ENCODE measurements around the gene SLAMF9.
"Not testable (repeated sequence)": the region's sequence is repeated elsewhere in the genome, so short reads cannot be mapped to it uniquely, and the experiment has no call there.

The SLAMF9 gene

DNA sequence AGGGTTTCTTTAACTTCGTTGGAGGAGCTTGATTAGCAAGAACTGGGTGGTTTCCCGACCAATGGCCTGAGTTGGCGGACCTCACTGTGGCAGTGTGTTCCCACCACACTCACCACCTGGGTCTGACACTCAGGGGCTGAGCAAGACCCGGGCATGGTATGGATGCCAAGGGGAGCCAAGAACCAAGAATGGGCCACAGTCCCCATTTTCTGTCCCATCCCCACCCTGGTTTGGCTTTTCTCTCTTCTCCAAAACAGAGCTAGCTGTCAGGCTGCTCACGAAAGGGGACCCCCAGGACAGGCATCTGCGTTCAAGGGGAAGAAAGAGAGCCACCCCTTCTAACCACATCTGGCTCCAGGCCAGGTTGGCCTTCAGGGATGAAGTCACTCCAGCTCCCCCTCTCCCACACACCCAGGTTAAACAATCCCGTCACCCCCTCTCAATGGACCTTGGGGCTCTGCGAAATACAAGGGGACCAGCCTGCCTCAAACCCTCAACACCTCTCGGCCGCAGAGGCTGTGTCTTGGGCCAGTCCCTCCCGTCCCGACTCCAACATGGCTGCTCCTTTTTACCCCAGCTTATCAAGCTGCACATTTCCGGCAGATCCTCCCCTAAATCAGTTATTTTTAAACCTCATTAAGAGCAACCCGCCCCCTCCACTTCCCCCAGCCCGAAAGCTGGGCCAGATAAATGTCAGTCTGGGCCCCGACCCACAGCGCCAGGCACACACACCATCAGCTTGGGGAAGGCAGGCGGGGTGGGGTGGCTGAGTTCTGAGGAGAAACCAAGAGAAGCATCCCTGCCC is 32.1 kb downstream of the SLAMF9 start:
- no peak for DNase-seq (ENCODE audit: low read depth in 2 of 2)

DNA sequence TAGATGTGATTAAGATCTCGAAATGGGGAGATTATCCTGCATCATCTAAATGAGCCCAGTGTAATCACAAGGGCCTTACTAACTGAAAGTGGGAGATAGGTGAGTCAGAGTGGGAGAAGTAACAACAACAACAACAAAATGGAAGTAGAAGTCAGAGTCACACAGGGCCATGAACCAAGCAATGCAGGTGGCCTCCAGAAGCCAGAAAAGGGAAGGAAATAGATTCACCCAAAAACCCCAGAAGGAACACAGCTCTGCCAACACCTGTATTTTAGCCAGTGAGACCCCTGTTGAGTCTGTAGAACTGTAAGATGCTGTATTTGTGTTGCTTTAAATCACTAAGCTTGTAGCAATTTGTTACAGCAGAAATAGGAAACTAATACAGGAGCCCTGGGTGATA is 32.8 kb downstream of the SLAMF9 start:
- DNase-seq (ENCODE audit: low read depth in 2 of 2): no peak

DNA sequence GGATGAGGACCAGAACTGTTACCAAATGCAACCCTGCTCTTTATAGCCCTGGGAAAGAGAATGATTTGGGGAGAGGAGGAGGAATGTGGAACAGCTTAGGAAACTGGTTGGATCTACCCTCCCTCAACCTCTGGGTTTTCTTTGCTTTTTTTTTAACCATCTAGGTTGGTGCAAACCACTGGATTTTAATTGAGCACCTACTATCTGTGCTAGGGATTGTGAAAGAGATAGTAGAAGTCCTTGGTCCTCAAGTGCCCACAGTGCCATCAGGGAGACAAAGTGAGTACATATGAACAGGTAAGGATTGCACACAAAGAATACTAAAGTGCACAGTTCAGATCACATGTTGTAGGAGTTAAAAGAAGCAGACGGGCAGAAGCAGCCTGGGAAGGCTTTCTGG is 33.4 kb downstream of the SLAMF9 start:
- DNase-seq (ENCODE audit: low read depth in 2 of 2): no peak

DNA sequence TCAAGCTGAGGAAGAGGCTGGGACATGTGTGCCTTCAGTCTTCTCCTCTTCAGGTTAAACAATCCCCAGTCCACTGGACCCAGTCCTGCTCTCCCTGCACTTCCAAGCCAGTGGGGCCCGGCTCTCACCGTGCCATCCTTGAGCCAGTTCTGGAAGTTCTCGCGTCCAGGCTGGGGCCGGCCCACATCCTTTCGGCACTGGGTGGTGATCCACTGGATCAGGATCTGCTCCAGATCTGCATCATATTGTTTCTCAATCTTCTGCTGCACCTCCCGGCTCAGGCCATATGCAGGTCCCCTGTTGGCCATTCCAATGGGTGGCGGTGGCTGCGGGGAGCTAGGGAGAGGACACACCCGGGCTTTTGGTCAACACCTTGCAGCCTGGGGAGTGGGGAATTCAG is 33.8 kb downstream of the SLAMF9 start:
- no peak for DNase-seq (ENCODE audit: low read depth in 2 of 2)

DNA sequence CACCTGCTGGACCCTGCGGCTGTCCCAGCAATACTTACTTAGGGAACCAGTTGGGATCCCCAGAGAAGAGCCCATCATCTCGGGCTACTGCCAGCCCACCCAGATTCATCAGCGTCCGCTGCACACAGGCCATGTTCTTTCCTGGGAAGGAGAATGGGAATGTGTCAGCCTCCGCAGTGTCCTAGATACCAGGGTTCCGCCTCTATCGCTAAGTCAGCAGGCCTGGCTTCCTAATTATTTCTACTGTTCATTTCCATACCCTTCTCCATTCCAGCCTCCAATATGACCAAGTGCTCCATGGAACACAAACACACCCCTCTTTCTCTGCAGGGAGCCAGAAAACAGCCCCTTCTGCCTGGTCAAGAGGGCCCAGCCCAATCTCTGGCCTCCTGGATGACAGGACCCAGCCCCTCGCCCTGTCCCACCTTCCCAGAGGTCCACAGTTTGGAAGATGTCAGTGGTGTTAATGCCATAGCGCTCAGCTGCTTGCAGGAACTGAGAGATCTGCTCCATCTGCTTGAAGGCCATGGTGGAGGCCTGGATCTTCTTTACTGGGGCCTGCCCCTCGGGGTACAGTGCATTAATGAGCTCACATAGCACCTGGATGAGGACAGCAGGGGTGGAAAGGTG is 34.7 kb downstream of the SLAMF9 start:
- no peak for DNase-seq (ENCODE audit: low read depth in 2 of 2)

DNA sequence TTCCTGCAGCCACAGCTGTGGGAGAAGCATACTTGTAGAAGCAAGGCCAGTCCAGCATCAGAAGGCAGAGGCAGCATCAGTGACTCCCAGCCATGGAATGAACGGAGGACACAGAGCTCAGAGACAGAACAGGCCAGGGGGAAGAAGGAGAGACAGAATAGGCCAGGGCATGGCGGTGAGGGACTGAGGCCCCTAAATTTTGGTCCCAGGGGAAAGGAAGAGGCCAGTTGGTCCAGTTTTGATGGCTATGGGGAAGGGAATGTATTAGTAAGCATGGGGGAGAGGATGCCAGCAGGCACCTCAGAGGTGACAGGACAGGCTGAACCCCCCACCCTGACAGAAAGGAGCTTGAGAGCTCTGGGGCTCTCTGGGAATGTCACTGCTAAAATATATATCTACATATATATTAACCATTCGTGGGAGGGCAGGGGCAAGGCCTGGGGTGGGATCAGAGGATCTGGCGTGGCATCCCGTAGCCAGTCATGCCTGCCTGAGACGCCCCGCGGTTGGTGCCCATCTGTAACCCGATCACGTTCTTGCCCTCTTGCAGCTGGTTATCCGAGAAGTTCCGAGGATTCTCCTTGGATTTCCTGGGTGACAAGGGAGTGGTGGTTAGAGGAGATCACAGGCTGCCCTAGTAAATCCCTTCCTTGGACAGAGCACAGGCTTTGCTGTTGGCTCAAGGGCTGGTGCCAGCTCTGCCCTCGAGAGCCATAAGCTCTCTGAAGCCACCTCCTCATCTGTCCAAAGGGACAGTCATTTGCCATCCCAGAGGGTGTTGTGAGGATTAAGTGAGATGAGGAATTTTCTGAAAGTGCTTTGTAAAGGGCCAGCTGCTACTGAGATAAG is 35.5 kb downstream of the SLAMF9 start:
- no peak for DNase-seq (ENCODE audit: low read depth in 2 of 2)

DNA sequence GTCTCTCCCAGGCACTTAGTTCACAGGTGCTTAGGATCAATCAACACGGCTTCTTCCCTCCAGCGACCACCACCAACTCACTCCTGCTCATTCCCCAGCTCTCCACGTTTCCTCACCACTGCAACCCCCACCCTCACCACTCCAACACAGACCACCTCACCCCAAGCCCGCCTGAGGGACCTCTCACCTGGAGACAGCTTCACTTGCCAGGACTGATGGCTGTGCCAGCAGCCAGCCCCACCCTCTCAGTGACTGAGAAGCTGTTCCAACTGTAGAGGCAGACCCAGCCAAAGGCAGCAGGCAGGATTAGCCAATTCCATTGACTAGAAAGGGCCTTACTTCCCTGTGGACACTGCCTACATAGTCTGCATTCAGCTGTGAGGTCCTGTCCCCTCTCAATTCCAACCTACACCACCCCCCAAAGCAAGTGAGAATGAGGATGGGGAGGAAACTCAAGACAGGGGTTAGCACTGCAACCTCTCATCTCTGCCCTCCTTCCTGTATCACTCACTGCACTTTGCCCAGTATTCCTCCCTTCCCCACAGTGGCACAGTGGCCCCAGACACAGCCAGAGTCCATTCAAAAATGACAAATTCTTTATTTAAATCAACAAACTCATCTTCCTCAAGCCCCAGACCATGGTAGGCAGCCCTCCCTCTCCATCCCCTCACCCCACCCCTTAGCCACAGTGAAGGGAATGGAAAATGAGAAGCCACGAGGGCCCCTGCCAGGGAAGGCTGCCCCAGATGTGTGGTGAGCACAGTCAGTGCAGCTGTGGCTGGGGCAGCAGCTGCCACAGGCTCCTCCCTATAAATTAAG is 36.3 kb downstream of the SLAMF9 start:
- no peak for DNase-seq (ENCODE audit: low read depth in 2 of 2)

DNA sequence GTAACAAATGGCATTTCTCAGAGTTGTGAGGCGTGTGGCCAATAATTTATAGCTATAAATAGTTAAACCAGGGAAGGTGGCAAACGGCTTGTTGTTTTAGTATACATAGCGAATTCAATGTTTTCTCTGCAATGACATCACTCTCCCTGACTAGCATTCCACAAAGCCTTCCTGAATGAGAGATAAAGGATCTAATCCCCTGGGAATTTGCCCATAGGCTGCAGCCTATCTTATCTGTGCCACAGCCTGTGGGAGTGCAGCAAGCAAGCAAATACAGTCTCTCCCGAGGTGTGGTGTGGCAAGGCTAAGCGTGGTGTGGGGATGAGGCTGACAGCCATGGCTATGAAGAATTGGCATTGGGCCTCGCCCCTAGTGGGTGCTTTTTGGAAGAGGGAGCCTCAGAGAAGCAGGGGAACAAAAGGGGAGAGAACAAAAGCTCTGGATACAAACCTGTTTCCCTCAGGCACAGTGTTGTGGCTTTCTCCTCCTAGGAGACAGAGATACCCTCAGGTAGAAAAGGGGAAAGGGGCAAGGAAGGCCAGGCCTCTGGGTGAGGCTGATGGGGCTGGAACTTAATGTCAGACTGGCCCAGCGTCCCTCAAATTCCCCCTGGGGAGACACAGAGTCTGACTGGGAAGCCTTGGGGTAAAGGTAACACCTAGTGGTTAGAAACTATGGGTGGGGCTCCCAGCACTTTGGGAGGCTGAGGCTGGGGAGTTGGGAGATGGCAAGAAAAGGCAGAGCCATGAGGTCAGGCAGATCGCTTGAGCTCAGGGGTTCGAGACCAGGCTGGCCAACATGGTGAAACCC is 37.6 kb downstream of the SLAMF9 start:
- no peak for DNase-seq (ENCODE audit: low read depth in 2 of 2)

DNA sequence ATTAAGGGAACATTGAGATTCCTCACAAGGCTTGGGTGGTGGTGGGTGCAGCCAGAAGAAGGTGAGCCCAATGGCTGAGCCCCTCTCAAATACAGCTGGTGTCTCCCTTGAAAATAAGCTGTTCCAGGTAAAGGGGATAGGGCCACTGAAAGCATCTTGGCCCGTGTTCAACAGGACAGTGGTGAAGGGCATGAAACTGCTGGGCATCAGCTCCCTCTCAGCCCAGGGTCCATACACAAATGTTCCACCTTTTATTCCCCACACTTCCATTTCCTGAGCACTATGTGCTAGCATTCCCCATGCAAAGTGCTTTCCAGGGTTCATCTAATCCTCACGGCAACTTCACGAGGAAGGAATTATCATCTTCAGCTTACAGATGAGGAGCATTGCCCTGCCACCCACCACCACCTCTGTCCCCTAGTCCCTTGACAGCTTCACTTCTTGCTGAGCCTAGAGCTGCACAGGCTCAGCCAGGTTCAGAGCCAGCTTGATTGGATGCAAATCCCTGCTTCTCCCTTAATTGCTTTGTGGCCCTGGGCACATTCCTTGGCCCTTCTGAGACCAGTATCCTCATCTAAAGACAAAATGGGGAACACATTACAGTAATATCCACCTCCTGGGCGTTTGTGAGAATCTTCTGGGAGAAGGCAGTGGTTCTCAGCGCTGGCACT is 38.3 kb downstream of the SLAMF9 start:
- DNase-seq (ENCODE audit: low read depth in 2 of 2): no peak

DNA sequence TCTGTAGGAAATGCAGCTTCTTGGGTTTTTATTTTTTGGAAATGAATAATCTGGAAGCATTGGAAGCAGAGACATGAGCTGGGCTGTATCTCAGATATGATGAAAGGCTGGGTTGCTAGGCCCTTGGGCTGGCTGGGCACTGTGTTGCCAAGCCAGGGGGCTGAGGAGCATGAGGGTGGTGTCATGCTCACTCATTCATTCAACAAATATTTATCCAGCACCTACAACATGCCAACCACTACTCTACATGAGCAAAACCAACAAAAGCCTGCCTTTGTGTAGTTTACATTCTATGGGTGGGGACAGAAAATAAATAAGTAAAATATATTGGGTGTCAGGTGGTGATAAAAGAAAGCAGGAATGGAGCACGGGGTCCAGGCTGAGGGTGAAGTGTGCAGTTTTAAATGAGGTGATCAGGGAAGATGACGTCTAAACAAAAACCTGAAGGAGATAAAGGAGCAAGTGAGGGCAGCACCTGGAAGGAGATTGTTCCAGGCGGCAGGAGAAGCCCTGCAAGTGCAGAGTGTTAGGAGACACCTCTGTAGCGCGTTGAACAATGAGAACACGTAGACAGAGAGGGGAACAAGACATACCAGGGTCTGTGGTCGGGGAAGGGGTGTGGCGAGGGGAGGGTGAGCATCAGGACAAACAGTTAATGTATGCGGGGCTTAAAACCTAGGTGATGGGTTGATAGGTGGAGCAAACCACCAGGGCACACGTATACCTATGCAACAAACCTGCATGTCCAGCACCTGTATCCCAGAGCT is 39.6 kb downstream of the SLAMF9 start:
- no peak for DNase-seq (ENCODE audit: low read depth in 2 of 2)

DNA sequence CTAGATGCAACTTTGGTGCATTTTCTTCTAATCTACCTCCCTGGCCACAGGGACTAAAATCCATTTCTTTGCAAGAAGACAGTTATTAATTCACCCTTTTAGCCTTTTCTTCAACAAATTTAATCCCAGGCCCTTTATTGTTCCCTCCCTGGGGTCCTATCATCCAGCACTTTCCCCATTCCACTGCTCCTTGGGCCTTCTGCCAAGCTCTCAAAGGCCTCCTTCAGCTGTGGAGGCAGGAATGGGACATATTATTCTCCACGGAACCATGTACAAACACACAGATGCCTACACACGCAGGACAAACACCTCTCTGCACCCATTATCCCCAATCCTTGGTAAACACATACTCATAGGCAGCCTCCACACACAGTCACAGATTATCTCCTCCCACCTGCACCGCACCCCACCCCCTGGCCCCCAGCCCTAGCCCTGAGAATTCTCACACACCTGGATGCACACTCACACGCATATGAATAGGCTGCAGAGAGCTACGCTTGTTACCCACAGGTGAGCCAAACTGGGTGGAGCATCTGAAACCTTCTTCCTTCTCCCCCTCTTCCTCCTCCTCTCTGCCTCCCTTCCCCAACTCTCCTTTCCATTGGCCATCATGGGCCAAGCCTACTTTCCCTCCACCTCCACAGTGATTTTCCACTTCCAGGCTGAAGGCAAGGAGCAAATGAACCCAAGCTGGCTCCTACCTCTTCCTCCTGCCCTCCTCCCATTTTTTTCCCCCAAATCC is 40.4 kb downstream of the SLAMF9 start:
- DNase-seq (ENCODE audit: low read depth in 2 of 2): no peak

DNA sequence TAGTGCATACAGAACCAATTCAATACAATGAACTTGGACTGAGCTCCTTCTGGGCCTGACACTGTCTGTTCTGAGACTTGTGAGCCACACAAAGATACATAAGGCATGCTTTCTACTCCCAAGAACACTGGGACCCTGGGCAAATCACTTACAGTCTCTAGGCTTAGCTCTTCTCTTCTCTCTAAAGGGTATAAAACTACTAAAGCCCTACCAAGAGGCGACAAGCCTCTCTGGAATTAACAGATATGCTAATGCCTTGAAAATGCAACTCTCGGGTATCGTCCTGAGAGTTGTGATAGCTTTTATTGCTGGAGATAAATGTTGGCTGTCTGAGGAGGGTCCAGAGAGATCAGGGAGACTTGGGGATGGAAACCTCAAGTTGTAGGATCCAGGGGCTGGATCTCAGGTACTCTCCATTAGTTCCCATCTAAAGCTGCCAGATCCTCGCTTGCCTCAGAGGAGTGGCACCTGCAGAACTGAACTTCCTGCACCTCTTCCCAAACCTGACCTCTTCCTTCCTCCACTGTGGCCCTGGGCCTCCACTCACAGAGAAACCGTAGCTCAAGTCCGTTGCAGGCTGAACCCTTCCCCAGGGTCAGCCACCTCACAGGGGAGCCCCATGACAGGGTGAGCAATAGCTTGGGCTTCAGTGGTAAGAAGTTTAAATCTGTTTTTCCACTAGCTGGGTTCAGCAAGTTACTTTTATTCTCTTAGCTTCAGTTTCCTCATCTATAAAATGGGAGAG is 42.5 kb downstream of the SLAMF9 start:
- no peak for DNase-seq (ENCODE audit: low read depth in 2 of 2)

DNA sequence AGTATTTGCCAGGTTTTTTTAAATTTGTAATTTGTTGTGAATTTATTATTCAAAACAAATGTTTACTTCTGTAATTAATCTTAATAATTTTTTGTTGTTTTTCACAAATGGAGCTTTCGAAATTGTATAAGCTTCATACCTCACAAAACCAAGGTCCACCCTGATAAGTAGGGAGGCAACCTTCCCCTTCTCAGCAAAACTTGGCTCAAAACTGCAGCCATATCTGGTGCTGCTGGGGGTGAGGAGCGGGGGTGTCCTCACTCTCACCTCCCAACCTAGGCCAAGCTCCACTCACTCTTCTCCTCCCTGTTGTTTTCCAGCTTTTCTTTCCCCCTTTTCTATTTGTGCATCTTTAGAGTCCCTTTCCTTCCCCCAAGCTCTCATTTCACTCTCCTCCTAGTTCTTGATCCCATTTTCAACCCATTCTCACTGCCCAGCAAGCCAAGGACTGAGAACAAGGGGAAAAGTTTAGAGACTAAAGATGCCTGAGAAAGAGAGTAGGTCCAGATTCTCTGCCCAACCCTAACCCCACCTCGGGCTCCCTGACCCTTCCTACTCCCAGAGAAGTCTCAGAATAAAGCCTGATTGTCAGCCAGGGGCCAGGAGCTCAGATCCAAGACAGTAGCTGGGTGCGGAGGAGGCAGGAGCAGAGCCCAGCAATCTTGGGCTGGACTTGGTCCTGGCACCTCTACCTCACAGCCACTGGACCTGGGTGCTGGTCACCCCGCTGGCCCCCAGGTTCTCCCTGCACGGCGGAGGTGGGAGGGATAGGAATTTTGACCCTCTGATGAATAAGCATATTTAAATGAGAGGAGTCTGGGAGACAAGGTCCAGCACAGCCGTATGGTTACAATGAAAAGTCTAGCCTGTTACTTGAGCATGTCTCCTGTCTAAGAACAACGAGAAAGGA is 45.8 kb downstream of the SLAMF9 start:
- DNase-seq (ENCODE audit: low read depth in 2 of 2): no peak

DNA sequence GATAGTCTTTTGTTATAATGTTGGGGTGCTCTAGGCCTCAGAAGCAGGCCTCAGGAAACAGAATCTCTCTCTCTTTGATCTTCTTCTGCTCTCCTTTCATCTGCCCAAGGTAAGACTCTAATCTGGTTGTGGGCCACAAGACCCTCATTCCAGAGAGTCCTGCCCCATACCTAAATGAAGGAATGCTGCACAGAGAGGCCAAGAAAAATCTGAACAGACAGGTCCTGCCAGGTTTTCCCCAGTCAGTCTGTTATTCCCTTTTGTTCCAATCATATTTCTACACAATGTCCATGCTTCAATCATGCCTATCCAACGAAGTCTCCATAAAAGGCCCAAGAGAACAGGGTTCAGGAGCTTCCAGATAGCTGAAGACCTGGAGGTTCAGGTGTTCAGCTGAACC is 47.1 kb downstream of the SLAMF9 start:
- DNase-seq (ENCODE audit: low read depth in 2 of 2): no peak

DNA sequence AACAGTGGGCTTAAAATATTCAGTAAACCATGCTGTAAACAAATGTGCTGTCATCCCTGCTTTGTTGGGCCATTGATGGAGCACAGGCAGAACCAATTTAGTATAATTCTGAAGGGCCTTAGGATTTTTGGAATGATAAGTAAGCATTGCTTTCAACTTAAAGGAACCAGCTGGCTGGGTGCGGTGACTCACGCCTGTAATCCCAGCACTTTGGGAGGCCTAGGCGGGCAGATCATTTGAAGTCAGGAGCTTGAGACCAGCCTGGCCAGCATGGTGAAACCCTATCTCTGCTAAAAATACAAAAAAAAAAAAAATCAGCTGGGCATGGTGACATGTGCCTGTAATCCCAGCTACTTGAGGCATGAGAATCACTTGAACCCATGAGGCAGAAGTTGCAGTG is 50.0 kb downstream of the SLAMF9 start:
- DNase-seq (ENCODE audit: low read depth in 2 of 2): not testable (repeated sequence)

DNA sequence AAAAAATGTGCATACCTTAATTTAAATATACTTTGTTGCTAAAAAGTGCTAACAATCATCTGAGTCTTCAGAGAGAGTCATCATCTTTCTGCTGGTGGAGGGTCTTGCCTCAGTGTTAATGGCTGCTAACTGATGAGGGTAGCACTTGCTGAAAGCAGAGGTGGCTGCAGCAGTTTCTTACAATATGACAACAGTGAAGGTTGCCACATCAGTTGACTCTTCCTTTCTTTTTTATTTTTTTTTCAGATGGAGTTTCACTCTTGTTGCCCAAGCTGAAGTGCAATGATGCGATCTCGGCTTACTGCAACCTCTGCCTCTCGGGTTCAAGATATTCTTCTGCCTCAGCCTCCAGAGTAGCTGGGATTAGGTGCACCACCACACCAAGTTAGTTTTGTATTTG is 51.5 kb downstream of the SLAMF9 start:
- DNase-seq (ENCODE audit: low read depth in 2 of 2): no peak

All from stimulated activated CD8-positive, alpha-beta memory T cell treated with anti-CD3 and anti-CD28 coated beads, Interleukin-15, amount 100 ng/mL, for 4 hours (primary cell).